ENCODE data around the gene VDR. TPM values are rescaled to one million over a fixed set of nuclear protein-coding genes. Genes with fewer than 3 reads are reported as not detected.

The VDR gene
- total RNA-seq, 1 experiment from 2014 or later, result 9.5 TPM

- H3K9me3 ChIP-seq (ENCODE audit: control insufficient read depth in 1 of 2, insufficient read depth in 1 of 2, low read depth in 1 of 2, low read length in 2 of 2), result no peaks in the 10 kb centered on the region
- DNase-seq (ENCODE audit: low read depth, low spot score), result no peak
- H3K4me3 ChIP-seq (replicated peaks in 1 of 2; ENCODE audit: low read depth in 1 of 2, low read length in 2 of 2), result no peak overlapping the region
- intact Hi-C loops (cut with micrococcal nuclease), result no loop called here
- H3K4me2 ChIP-seq (ENCODE audit: low read length), result no peak overlapping the region
- H4K20me1 ChIP-seq (ENCODE audit: insufficient read depth), result no peaks in the 10 kb centered on the region
- peaks cover 7% of the 10 kb centered on the region; the same call in 1 of the 2 replicates for H3K79me2 ChIP-seq (ENCODE audit: insufficient read depth, low read length)
- ChIA-PET CTCF (no interaction called here), RAD21 (ENCODE audit: low non-redundant PET in 1 of 2, low total read pairs in 2 of 2, uncharacterized antibody in 2 of 2, unreplicated experiment in 2 of 2) (no interaction called here), POLR2A (no interaction called here)
- TF ChIP-seq ZNF274 (IDR thresholded peaks at IDR 0.05; ENCODE audit: low read depth, low read length), result no peak
- TF ChIP-seq YY1 (IDR thresholded peaks at IDR 0.05; ENCODE audit: extremely low read depth, insufficient replicate concordance, low read depth, low read length), result no peak
- TF ChIP-seq EZH2phosphoT487 (IDR thresholded peaks at IDR 0.05; ENCODE audit: borderline replicate concordance), result no peak
- no peak for TF ChIP-seq POLR2AphosphoS5 (IDR thresholded peaks at IDR 0.05; ENCODE audit: low read depth, low read length)
- no peak for TF ChIP-seq ELF1 (IDR thresholded peaks at IDR 0.05; ENCODE audit: borderline replicate concordance, low read depth)
- TF ChIP-seq, protein P1, sequence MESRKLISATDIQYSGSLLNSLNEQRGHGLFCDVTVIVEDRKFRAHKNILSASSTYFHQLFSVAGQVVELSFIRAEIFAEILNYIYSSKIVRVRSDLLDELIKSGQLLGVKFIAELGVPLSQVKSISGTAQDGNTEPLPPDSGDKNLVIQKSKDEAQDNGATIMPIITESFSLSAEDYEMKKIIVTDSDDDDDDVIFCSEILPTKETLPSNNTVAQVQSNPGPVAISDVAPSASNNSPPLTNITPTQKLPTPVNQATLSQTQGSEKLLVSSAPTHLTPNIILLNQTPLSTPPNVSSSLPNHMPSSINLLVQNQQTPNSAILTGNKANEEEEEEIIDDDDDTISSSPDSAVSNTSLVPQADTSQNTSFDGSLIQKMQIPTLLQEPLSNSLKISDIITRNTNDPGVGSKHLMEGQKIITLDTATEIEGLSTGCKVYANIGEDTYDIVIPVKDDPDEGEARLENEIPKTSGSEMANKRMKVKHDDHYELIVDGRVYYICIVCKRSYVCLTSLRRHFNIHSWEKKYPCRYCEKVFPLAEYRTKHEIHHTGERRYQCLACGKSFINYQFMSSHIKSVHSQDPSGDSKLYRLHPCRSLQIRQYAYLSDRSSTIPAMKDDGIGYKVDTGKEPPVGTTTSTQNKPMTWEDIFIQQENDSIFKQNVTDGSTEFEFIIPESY (IDR thresholded peaks at IDR 0.05; ENCODE audit: extremely low read depth, insufficient replicate concordance, low read length), result no peak
- no peak for TF ChIP-seq SRF (IDR thresholded peaks at IDR 0.05; ENCODE audit: low read depth)
- TF ChIP-seq POLR2A (IDR thresholded peaks at IDR 0.05; ENCODE audit: borderline replicate concordance, extremely low read depth, insufficient read depth, insufficient read length), result no peak
- TF ChIP-seq EZH2 (IDR thresholded peaks at IDR 0.05), result no peak
- no peak for TF ChIP-seq TCF7L2 (IDR thresholded peaks at IDR 0.05; ENCODE audit: borderline replicate concordance, extremely low read depth, insufficient read depth, insufficient read length)
- TF ChIP-seq CEBPB (IDR thresholded peaks at IDR 0.05; ENCODE audit: low read depth), result no peak
- no peak for TF ChIP-seq RAD21 (IDR thresholded peaks at IDR 0.05; ENCODE audit: low read depth)
- no peak for TF ChIP-seq ZFX (IDR thresholded peaks at IDR 0.05)
- no peaks in the 10 kb centered on the region for H3K9me2 ChIP-seq (ENCODE audit: insufficient read depth)
- H3K36me3 ChIP-seq (ENCODE audit: control insufficient read depth in 1 of 2, insufficient read depth in 2 of 2, low read length in 2 of 2), result no peaks in the 10 kb centered on the region
- H2AFZ ChIP-seq (ENCODE audit: low read depth, low read length, poor library complexity, severe bottlenecking), result no peak overlapping the region
- BruUV-seq (replicated peaks), result no TSS peak
- no peak overlapping the region for H3K9ac ChIP-seq (ENCODE audit: low read length)
- H3K4me1 ChIP-seq (ENCODE audit: control insufficient read depth in 1 of 2, insufficient read depth in 2 of 2, low read length in 2 of 2), result peaks cover 15 to 33% of the 10 kb centered on the region in 2 experiments
- ATAC-seq, result no peak
- H3K27me3 ChIP-seq (ENCODE audit: insufficient read depth, low read length), result no peaks in the 10 kb centered on the region
- H3K27ac ChIP-seq (ENCODE audit: low read depth, low read length), result no peak overlapping the region
These were observed 3.2 kb upstream of the VDR start for GRCh38 chr12:47907851-47908454.

Measured in HCT116 (cell line).